B cell (primary cell): ENCODE measurements around the gene BMP10.

Source experiments
- CTCF ChIP-seq: fragments of 200-600 bp; IDR thresholded peaks from one replicate; pipeline ENCODE4 v1.8.0; 2022; ENCODE audit warnings: antibody characterized with exemption, mild to moderate bottlenecking
- EZH2 ChIP-seq: IDR thresholded peaks from 2 replicates; pipeline ENCODE4 v1.6.1; 2012; ENCODE audit warnings: borderline replicate concordance, low read depth, mild to moderate bottlenecking, moderate library complexity, low read length; ENCODE audit not compliant: insufficient read depth, poor library complexity, severe bottlenecking

DNA sequence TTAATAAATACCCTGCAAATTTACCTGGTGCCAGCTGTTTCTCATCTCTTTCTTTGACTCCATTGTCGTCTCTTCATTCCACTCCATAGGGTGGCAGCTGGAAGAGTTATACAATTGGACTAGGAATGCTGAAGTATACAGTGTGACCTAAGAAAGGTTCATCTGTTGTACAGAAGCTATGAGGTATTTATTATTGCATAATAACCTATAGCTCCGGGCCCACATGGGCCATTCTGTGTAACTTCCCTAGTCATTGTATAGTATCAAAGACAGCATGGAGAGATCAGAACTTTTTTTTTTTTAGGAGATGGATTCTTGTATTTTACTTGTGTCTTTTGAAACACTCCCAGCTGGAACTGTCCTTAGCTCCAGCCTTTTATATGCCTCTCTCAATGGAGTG lies 26.2 kb downstream of the BMP10 start:
- TF ChIP-seq CTCF, result no peak
- no peak for TF ChIP-seq EZH2
